ENCODE results near the gene SNPH. TPM values are rescaled to one million over a fixed set of nuclear protein-coding genes. Genes with fewer than 3 reads are reported as not detected.

The SNPH gene
- total and polyA plus RNA-seq, 2 experiments from 2014 or later = 5.7 to 11.2 TPM

DNA sequence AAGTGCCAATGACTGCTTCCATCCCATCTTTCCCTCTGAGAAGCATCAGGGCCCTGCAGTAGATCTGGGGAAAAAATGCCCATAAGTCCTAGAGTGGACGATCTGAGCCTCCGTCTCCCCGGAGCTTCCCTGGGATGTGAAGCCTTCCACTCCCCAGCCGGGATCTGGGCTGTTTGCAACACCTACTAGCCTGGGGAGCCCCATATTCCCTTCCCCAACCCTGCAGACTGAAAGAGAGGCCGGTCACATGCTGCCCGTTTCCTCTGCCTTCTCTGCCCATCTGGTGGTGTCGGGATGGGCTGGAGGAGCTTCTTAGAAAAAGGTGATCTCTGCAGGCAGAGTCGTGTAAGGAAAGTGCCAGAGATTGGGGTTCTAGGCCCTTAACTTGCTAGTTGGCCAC lies 1.1 kb downstream of the SNPH start:
- H4K20me1 ChIP-seq (ENCODE audit: insufficient read depth) = no peaks in the 10 kb centered on the region
- H3K27ac ChIP-seq = no peak overlapping the region
- TF ChIP-seq EZH2 (IDR thresholded peaks at IDR 0.05; ENCODE audit: insufficient read depth, poor library complexity, severe bottlenecking) (no peak), EZH2phosphoT487 (IDR thresholded peaks at IDR 0.05; ENCODE audit: insufficient read depth, low read depth) (no peak)
- H3K9ac ChIP-seq = 0 out of 2 replicates have a peak overlapping the region, but pooled peaks have one; percentile 72
- H3K36me3 ChIP-seq (ENCODE audit: low read depth) = no peaks in the 10 kb centered on the region
- in situ Hi-C loops (cut with MboI) = no loop called here
- no peaks in the 10 kb centered on the region for H3K9me2 ChIP-seq (ENCODE audit: insufficient read depth)
- H3K4me2 ChIP-seq (ENCODE audit: unreplicated experiment) = peak overlapping the region; percentile 83
- 54 to 56% methylated on average over 8 of the region's 8 CpGs for WGBS, 2 experiments (ENCODE audit: low coverage in 1 of 2, low lambda C conversion rate in 2 of 2, missing lambda C conversion rate in 2 of 2)
- H3K4me3 ChIP-seq = peak overlapping the region; percentile 76
- no peaks in the 10 kb centered on the region for H3K27me3 ChIP-seq (replicated peaks; ENCODE audit: insufficient read depth)
- H3K9me3 ChIP-seq (ENCODE audit: low read depth) = no peaks in the 10 kb centered on the region
- H3K79me2 ChIP-seq (ENCODE audit: insufficient read depth) = 0 out of 2 replicates have a peak, but pooled peaks cover 5% of the 10 kb centered on the region
- H3F3A ChIP-seq (ENCODE audit: insufficient read depth) = no peaks in the 10 kb centered on the region
- peaks cover 23% of the 10 kb centered on the region for H3K4me1 ChIP-seq (ENCODE audit: insufficient read depth)
- H2AFZ ChIP-seq = no peak overlapping the region; the same call in 1 of the 2 replicates
- DNase-seq = peak; percentile 20

DNA sequence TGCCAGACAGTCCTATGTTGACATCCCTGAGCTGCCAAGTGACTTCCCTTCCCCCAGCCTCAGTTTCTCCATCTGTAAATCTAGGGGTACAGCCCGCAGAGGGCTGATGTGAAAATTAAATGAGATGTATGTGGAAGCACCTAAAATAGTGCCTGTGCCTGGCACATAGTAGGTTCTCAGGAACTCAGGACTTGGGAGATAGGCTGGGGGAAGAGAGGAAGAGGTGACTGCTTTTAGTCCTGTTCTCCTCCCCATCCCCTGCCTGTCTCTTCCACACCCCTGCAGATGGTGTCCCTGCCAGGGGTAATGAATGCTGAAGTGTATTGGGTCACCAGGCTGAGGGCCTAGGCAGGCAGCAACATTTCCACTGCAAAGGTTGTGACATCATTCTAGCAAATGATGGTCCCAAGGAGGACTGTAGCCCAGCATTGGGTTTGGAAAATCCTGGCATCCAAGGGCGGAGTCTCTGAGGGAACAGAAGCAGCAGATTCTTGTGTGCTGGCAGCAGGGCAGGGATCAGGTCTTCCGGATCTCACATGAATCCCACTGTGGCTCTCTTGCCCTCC lies 1.8 kb downstream of the SNPH start:
- no peak for TF ChIP-seq EZH2 (IDR thresholded peaks at IDR 0.05; ENCODE audit: insufficient read depth, poor library complexity, severe bottlenecking)
- TF ChIP-seq EZH2phosphoT487 (IDR thresholded peaks at IDR 0.05; ENCODE audit: insufficient read depth, low read depth) = no peak
- Histone ChIP-seq H3K9ac (no peak overlapping the region), H3K4me2 (ENCODE audit: unreplicated experiment) (no peak overlapping the region), H3K4me1 (ENCODE audit: insufficient read depth) (peaks cover 23% of the 10 kb centered on the region), H2AFZ (no peak overlapping the region), H3F3A (ENCODE audit: insufficient read depth) (no peaks in the 10 kb centered on the region), H4K20me1 (ENCODE audit: insufficient read depth) (no peaks in the 10 kb centered on the region), H3K9me3 (ENCODE audit: low read depth) (no peaks in the 10 kb centered on the region), H3K4me3 (no peak overlapping the region), H3K27ac (no peak overlapping the region), H3K36me3 (ENCODE audit: low read depth) (no peaks in the 10 kb centered on the region), H3K9me2 (ENCODE audit: insufficient read depth) (no peaks in the 10 kb centered on the region), H3K27me3 (replicated peaks; ENCODE audit: insufficient read depth) (no peaks in the 10 kb centered on the region), H3K79me2 (ENCODE audit: insufficient read depth) (0 out of 2 replicates have a peak, but pooled peaks cover 5% of the 10 kb centered on the region)
- WGBS, 2 experiments (ENCODE audit: low coverage in 1 of 2, low lambda C conversion rate in 2 of 2, missing lambda C conversion rate in 2 of 2) = 78 to 88% methylated on average over 3 of the region's 3 CpGs
- in situ Hi-C loops (cut with MboI) = no loop called here
- peak; percentile 12 for DNase-seq

- no peaks in the 10 kb centered on the region for H3K27me3 ChIP-seq (replicated peaks; ENCODE audit: insufficient read depth)
- no peaks in the 10 kb centered on the region for H3F3A ChIP-seq (ENCODE audit: insufficient read depth)
- in situ Hi-C loops (cut with MboI) = no loop called here
- H3K4me1 ChIP-seq (ENCODE audit: insufficient read depth) = peaks cover 15% of the 10 kb centered on the region
- 0 out of 2 replicates have a peak, but pooled peaks cover 5% of the 10 kb centered on the region for H3K79me2 ChIP-seq (ENCODE audit: insufficient read depth)
- no peak overlapping the region for H3K9ac ChIP-seq
- H3K4me3 ChIP-seq = no peak overlapping the region
- H3K4me2 ChIP-seq (ENCODE audit: unreplicated experiment) = no peak overlapping the region
- no peak for TF ChIP-seq EZH2phosphoT487 (IDR thresholded peaks at IDR 0.05; ENCODE audit: insufficient read depth, low read depth)
- no peak for TF ChIP-seq EZH2 (IDR thresholded peaks at IDR 0.05; ENCODE audit: insufficient read depth, poor library complexity, severe bottlenecking)
- no peak overlapping the region for H2AFZ ChIP-seq
- no peaks in the 10 kb centered on the region for H4K20me1 ChIP-seq (ENCODE audit: insufficient read depth)
- 81 to 88% methylated on average over 8 of the region's 8 CpGs for WGBS, 2 experiments (ENCODE audit: low coverage in 1 of 2, low lambda C conversion rate in 2 of 2, missing lambda C conversion rate in 2 of 2)
- H3K9me2 ChIP-seq (ENCODE audit: insufficient read depth) = no peaks in the 10 kb centered on the region
- H3K36me3 ChIP-seq (ENCODE audit: low read depth) = no peaks in the 10 kb centered on the region
- no peak for DNase-seq
- H3K27ac ChIP-seq = no peak overlapping the region
- no peaks in the 10 kb centered on the region for H3K9me3 ChIP-seq (ENCODE audit: low read depth)
These were observed 3.1 kb downstream of the SNPH start for GRCh38 chr20:1269235-1269634.

GRCh38 chr20:1269850-1270249 lies 3.8 kb downstream of the SNPH start:
- no peak overlapping the region for H3K4me2 ChIP-seq (ENCODE audit: unreplicated experiment)
- H3K79me2 ChIP-seq (ENCODE audit: insufficient read depth) = 0 out of 2 replicates have a peak, but pooled peaks cover 5% of the 10 kb centered on the region
- no peaks in the 10 kb centered on the region for H4K20me1 ChIP-seq (ENCODE audit: insufficient read depth)
- no peaks in the 10 kb centered on the region for H3F3A ChIP-seq (ENCODE audit: insufficient read depth)
- H3K9ac ChIP-seq = no peak overlapping the region
- no peak overlapping the region for H3K27ac ChIP-seq
- TF ChIP-seq EZH2 (IDR thresholded peaks at IDR 0.05; ENCODE audit: insufficient read depth, poor library complexity, severe bottlenecking) (no peak), EZH2phosphoT487 (IDR thresholded peaks at IDR 0.05; ENCODE audit: insufficient read depth, low read depth) (no peak)
- H3K27me3 ChIP-seq (replicated peaks; ENCODE audit: insufficient read depth) = no peaks in the 10 kb centered on the region
- no peaks in the 10 kb centered on the region for H3K9me2 ChIP-seq (ENCODE audit: insufficient read depth)
- no peaks in the 10 kb centered on the region for H3K9me3 ChIP-seq (ENCODE audit: low read depth)
- in situ Hi-C loops (cut with MboI) = no loop called here
- H3K4me3 ChIP-seq = no peak overlapping the region
- H2AFZ ChIP-seq = no peak overlapping the region
- no peaks in the 10 kb centered on the region for H3K36me3 ChIP-seq (ENCODE audit: low read depth)
- no peak for DNase-seq
- WGBS, 2 experiments (ENCODE audit: low coverage in 1 of 2, low lambda C conversion rate in 2 of 2, missing lambda C conversion rate in 2 of 2) = 89 to 98% methylated on average over 3 of the region's 3 CpGs
- H3K4me1 ChIP-seq (ENCODE audit: insufficient read depth) = peaks cover 14% of the 10 kb centered on the region; the same call in 1 of the 2 replicates

All from GM23248 (cell line).